Measurements from ENCODE around the gene ANKRD18A.

- TF ChIP-seq CTCF (IDR thresholded peaks at IDR 0.05; ENCODE audit: extremely low read depth in 1 of 2, insufficient read depth in 1 of 2, low read depth in 1 of 2, low read length in 2 of 2) (no peak), EZH2 (IDR thresholded peaks at IDR 0.05; ENCODE audit: borderline replicate concordance, low read depth, low read length, severe bottlenecking) (no peak), MAX (IDR thresholded peaks at IDR 0.05; ENCODE audit: insufficient read depth, insufficient read length) (no peak), POLR2A (IDR thresholded peaks at IDR 0.05; ENCODE audit: low read depth, low read length) (no peak)
Measured at GRCh38 chr9:38659538-38659937, 39.1 kb upstream of the ANKRD18A start.

Measured in endothelial cell of umbilical vein (primary cell).